ENCODE results near the gene TNFAIP8L3. TPM values are rescaled to one million over a fixed set of nuclear protein-coding genes. Genes with fewer than 3 reads are reported as not detected.

Gene TNFAIP8L3
- total and polyA plus RNA-seq, 7 donors: 0.52 to 47.3 (median 0.78) TPM

GRCh38 chr15:51080286-51080685 lies 14.4 kb downstream of the TNFAIP8L3 start:
- intact Hi-C loops (cut with DNase I): no loop called here
- WGBS, 3 donors: 91 to 94% (median 92%) methylated on average over 5 of the region's 5 CpGs
- H3K27me3 ChIP-seq (ENCODE audit: insufficient read depth in 3 of 3, low read length in 2 of 3): peaks cover 0 to 3% (median 0%) of the 10 kb centered on the region in 3 donors
- no peak overlapping the region for H3K4me3 ChIP-seq
- no peak for TF ChIP-seq CTCF (IDR thresholded peaks at IDR 0.05)
- no peaks in the 10 kb centered on the region for H3K36me3 ChIP-seq (ENCODE audit: insufficient read depth in 1 of 2, low read depth in 1 of 2)
- DNase-seq (no peak), ATAC-seq (no peak)
- H3K9me3 ChIP-seq: no peaks in the 10 kb centered on the region
- no peaks in the 10 kb centered on the region for H3K4me1 ChIP-seq
- no peak overlapping the region for H3K27ac ChIP-seq

GRCh38 chr15:51079226-51079625 lies 15.5 kb downstream of the TNFAIP8L3 start:
- no peak for TF ChIP-seq CTCF (IDR thresholded peaks at IDR 0.05)
- Histone ChIP-seq H3K27me3 (ENCODE audit: insufficient read depth in 3 of 3, low read length in 2 of 3) (peaks cover 0 to 3% (median 0%) of the 10 kb centered on the region in 3 donors), H3K27ac (no peak overlapping the region), H3K4me1 (no peaks in the 10 kb centered on the region), H3K36me3 (ENCODE audit: insufficient read depth in 1 of 2, low read depth in 1 of 2) (no peaks in the 10 kb centered on the region), H3K9me3 (no peaks in the 10 kb centered on the region), H3K4me3 (no peak overlapping the region)
- intact Hi-C loops (cut with DNase I): no loop called here
- no peak for ATAC-seq
- DNase-seq: no peak

GRCh38 chr15:51077221-51078153 lies 17.2 kb downstream of the TNFAIP8L3 start:
- intact Hi-C loops (cut with DNase I): no loop called here

GRCh38 chr15:51076524-51077220 lies 18.0 kb downstream of the TNFAIP8L3 start:
- Histone ChIP-seq H3K36me3 (ENCODE audit: insufficient read depth in 1 of 2, low read depth in 1 of 2) (no peaks in the 10 kb centered on the region), H3K27ac (no peak overlapping the region), H3K9me3 (no peaks in the 10 kb centered on the region), H3K4me3 (no peak overlapping the region), H3K4me1 (no peaks in the 10 kb centered on the region), H3K27me3 (ENCODE audit: insufficient read depth in 3 of 3, low read length in 2 of 3) (peaks cover 0 to 3% (median 0%) of the 10 kb centered on the region in 3 donors)
- no peak for ATAC-seq
- TF ChIP-seq CTCF (IDR thresholded peaks at IDR 0.05): no peak
- intact Hi-C loops (cut with DNase I): no loop called here
- DNase-seq: no peak
- 90 to 93% (median 92%) methylated on average over 16 of the region's 16 CpGs for WGBS, 3 donors

More at GRCh38 chr15:51077221-51078153, 17.2 kb downstream of the TNFAIP8L3 start:
- peak in 2 of 4 donors; percentile 35 to 68 for ATAC-seq
- Histone ChIP-seq H3K27ac (no peak overlapping the region), H3K4me1 (no peaks in the 10 kb centered on the region), H3K36me3 (ENCODE audit: insufficient read depth in 1 of 2, low read depth in 1 of 2) (no peaks in the 10 kb centered on the region), H3K9me3 (no peaks in the 10 kb centered on the region), H3K4me3 (peak overlapping the region; percentile 36), H3K27me3 (ENCODE audit: insufficient read depth in 3 of 3, low read length in 2 of 3) (peaks cover 0 to 3% (median 0%) of the 10 kb centered on the region in 3 donors)
- 66 to 70% (median 68%) methylated on average over 32 of the region's 32 CpGs for WGBS, 3 donors
- TF ChIP-seq CTCF (IDR thresholded peaks at IDR 0.05): no peak
- peak; percentile 66 to 78 for DNase-seq

Measured in psoas muscle (tissue), 8 donors.